ENCODE measurements around the gene COL5A1. TPM values are rescaled to one million over a fixed set of nuclear protein-coding genes. Genes with fewer than 3 reads are reported as not detected.

Gene COL5A1
- polyA plus RNA-seq (ENCODE audit: insufficient read length) = 460 TPM

DNA sequence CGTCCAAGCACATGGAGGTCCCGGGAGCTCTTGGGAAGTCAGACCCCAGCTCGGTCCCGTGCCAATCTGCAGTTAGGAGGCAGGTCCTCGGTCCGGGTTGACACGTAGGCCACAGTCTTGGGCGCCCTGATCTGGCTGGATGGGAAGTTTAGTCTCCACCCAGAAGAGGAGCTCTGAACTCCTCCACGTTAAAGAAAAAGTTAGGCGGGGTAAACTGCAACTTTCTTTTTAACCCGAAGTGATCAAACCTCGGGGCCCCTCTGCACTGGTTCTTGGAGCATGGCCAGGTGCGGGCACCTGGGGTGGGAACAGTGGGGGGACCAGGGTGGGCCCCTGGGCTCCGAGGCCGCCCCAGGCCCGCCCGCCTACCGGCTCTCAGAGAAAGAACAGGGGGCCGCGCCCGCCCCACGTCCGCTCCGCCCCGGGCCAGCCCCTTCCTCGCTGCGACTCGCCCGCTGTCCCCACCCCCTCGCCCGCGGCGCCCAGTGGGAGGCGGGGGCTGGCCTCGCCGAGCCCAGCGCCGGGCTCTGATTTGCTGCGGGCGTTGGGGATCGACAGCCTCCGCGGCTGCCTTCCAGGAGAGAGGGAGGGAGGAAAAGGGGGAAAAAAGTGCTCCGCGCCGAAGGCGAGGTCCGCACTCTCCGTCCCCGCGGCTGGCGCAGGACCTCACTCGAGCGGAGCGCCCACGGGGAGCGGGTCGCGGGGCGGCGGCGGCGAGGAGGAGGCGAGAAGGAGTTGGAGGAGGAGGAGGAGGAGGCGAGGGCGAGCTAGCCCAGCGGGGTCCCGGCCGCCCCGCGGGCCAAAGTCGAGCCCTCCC is at the start of gene COL5A1:
TSS of gene COL5A1 (plus strand) at position 631 of the 817 bp plus-strand sequence. CDS start 385 bp downstream, outside the sequence.
- peak; percentile 97 for DNase-seq

DNA sequence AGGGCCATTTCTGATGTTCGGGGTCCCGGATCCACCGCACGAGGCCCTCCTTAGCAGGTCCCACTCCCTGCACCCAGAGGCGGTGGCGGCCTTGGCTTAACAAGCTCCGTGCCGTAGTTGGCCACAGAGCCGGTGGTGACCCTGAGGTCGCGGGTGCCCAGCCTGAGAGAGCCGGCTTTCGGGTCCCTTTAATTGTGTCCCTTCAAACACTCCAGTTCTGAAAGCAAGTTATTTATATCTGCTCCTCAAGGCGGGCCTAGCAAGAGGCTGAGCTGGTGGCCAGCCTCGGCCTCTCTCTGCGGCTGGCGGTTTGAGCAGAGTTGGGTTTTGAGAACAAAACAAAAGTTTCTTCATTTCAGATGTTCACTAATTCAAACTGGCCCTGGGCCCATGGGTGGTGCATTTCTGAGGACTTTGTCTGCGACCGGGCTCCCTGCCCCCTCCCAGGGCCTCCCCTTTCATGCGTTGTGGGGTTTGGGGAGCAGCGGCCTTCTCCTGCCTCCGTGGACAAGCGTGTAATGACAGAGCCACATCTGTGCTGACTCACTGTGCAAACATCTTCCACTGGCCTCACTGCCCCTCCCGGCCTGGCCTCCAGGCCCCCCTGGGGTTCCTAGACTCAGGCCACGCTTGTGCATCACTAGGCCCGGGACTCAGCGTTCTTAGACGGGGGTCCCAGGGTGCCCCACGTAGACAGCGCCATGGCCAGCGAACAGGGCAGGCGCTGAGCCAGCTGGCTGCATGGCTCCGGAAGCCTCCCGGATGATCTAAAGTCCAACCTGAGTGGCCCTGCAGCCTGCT is 49.4 kb upstream of the COL5A1 start:
- peak; percentile 76 for DNase-seq

DNA sequence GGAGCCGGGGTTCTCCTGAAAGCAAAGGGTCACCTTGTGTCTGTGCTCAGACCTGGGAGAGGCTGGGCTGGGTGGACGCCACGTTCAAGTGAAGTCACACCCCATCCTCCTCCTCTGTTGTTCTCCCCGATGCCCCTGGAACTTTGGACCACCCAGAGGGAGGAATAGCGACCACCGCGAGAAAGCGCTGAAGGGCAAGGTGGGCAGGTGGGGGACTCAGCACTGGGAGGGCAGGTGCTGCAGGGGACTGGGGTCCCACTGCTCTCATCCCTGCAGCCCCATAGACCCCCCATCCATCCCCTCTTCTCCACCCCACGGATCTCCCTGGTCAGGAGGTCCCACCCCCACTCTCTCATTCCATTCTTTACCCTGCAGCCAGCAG is 48.8 kb upstream of the COL5A1 start:
- DNase-seq = no peak

DNA sequence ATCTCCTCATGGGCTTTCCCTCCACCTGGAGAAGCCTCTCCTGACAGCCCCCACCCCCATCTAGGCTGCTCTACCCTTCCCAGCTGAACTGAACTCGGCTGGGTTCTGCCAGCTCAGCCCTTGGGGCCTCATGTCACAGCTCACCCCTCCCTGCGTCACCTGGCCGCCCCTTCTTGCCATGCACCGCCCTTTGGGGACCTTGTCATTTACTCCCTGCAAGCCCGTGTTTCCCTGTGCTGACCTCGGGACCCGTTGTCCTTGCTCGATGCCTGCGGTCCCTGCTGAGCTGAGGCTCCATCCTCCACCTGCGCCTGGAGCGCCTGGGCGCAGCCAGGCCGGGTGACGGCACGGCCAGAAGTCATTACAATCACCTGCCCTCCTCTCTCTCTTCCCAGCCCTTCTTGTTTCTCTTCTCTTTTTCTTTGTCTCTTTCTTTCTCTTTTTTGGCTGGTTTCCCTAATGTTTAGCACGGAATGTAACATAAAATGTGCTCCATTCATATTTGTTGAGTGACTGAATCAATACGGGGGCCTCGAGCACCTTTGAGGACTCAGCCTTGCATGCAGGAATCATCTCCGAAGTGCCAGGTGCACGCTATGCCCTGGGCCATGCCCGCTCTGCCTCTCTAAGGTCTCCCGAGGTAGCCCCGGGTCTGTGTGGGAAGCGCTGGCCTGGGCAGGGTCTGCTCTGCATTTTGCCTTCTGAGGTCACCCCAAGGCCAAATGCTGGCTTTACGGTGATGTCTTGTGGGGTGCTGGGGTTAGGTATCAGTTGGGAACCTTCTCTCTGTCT is 48.1 kb upstream of the COL5A1 start:
- DNase-seq = no peak

DNA sequence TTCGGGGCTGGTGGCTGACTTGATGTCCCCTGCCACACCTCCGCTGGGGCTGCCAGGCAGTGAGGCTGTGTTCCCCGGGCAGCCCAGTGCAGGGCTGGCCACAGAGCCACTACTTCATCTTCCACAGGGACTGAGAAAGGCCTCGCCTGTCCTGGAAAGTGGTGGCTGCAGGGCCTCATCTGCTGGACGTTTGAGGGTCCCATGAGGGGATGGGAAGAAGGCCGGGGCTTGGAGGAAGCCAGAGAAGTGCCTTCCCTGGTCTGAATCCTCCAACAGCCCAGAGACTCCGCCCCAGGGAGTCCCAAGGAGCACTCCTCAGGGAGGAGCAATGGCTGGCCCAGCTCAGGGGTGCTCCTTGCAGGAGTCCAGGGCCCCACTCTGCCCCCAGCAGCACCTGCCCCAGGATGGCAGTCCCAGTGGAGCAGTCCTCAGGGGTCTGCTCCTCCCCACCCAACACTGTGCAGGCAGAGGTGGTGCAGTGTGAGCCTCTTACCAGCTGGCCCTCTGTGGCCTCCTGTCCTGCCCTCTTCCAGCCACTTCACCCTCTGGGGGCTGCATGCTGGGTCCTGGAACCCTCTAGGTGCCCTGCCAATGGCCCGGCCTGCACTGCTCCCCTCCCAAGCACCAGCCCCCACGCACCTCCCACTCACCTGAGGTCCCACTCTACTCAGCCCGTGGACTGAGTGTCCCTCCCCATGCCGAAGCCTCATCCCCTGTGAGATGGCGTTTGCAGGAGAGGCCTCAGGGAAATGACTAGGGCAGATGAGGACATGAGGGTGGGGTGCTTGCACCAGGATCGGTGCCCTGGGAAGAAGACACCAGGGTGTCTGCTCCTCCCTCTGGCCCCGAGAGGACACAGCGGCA is 47.3 kb upstream of the COL5A1 start:
- DNase-seq = no peak

DNA sequence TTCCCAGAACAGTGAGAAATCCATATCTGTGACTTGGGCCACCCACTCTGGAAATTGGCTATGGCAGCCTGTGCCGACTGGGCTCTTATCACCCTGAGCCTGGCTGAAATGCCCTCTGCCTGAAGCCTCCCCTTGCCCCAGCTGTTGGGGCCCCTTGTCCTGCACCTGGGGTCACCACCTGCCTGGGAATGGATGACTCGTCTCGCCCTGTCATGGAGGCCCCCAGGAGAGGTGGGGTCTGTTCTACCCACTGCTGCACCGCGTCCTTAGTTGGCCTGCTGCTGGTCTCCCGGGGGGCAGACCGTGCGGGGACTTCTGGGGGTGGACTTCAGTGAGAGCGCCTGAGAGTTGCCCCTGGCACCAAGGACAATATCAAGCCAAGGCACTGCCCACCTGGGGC is 46.6 kb upstream of the COL5A1 start:
- DNase-seq = no peak

DNA sequence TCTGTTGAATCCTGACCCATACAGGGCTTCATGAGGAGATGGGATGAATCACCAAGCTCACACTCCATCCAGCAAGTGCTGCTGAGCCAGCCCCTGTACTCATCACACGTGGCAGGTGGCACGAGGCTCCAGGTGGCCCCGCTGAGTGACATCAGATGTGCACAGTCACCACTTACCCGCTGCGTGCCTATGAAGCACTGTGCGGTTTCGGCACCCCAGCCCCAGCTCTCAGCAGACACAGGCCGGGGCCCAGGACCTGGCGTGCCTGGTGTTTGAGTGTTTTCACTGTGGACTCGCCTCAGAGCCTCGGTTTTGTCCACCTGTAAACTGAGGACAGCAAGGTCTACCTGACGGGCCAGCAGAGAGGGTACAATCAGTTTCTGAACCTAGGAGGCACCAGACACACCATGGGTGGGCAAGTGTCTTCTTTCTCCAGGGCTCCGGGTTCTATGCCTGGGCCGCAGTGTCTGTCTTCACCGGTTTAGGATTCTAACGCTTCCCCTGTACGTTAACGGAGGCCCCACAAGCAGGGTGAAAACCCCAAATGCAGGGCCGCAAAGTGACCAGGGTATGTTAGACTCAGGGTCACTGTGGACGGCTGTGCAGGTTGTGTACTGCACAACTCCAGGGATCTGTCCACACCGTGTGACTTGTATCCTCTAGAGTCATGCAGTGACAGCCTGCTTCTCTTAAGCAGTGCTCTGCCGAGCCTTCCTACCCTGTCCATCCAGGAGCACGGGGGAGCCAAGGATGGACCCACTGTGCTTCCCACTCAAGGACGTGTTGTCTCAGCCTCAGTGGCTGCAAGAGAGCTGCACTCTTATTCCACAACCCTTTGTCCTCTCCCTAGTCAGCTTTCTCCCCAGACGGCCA is 44.3 kb upstream of the COL5A1 start:
- DNase-seq = no peak

DNA sequence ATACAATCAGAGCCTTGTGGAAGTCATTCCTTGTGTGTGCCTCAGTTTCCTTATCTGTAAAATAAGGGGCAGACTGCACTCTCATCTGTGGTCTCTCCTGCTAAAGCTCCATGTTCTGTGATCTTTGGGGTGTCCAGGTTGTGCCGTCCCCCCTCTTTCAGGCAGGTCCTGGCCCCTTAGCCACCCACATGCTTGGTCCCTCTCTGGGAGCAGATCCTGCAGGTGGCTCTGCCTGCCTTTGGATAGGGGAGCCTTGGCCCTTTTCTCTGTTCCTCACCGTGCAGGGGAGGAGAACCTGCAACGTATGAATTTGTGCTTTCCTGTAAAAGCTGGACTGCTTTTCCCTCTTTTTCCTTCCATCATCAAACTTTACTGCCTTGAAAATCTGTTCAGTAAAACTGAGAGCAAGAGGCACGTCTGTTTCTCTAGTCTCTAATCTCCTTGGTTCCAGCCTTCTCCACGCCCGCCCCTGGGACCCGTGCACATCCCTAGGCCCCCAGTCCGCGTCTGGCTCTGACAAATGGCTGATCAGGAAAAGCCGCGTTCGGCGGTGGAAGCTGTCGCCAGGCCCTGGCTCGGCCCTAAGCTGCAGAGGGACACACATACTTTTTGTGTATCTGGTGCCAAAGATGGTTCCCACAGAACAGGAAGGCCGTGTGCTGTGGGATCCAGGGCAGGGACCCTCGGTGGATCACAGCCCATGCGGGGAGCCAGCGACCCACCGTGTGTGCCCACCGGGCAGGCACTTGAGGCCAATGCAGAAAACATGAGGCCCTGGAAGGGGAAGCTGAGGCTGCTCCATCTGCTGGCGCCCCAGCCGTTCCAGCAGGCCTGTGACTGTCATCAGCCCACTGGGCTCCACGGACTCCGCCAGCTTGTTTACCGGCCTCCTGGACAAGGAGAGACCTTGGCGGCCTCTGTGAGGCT is 43.4 kb upstream of the COL5A1 start:
- DNase-seq = peak; percentile 71

DNA sequence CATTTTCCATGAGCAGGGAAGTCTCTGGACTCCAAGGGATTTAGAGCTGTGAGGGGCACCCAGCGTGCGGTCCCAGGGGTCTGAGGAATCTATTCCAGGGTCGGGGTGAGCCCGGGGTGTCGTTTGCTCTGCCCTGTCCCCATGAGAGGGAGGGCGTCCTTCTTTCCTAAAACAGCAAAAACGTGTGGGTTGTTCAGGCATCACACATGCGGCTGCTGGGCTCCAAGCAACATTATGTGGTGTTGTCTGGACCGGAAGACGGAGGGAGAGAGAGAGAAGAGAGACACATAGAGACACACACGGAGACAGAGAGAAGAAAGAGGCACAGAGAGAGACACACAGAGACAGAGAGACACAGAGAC is 42.7 kb upstream of the COL5A1 start:
- no peak for DNase-seq

DNA sequence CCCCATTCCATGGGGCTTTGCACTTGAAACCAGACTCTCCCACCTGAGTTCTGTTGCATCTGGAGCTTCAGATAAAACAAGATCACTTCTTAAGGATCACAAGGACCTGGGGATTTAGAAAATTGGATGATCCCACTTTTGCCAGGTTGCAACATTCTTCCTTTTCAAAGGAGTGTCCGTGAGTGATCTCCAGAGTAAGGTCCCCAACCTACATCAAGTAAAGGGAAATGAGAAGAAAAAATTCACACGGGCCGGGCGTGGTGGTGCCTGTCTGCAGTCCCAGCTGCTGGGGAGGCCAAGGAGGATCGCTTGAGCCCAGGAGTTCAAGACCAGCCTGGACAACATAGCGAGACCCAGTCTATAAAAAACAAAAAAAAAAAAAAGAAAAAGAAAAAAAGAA is 41.2 kb upstream of the COL5A1 start:
- no peak for DNase-seq

DNA sequence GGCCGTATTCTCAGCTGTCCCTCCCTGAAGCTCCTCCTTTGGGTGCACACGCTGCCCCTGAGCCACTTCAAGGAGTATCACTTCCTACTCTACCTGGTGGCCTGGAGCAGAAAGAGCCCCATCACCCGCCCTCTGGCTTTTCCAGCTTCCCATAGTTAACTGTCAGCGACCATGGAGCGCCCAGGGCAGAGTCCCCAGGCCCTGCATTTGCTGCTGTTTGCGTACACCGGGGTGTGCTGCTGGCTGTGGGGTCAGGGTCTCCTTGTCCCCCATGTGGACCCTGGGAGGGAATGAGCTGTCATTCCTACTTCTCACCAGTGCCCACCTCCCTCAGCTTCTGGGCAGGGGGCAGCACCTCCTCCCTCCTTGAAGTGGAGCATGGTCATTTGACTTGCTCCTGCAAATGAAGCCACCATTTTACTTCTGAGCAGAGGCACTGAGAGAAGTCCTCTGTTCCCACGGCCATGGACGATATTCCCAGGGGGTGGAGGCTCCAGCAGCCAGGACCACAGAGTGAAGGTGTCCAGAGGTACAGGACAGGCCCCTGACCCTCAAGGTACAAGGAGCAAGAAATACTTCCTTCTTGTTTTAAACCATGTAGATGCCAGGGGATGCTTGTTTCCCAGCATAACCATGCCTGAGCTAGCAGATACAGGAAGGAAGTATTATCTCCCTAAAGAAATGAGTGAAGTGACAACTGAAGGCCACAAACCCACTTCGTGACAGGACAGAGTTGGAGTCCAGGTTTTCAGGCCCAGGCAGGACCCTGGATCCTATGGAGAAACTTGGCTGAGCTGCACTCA is 40.6 kb upstream of the COL5A1 start:
- no peak for DNase-seq

DNA sequence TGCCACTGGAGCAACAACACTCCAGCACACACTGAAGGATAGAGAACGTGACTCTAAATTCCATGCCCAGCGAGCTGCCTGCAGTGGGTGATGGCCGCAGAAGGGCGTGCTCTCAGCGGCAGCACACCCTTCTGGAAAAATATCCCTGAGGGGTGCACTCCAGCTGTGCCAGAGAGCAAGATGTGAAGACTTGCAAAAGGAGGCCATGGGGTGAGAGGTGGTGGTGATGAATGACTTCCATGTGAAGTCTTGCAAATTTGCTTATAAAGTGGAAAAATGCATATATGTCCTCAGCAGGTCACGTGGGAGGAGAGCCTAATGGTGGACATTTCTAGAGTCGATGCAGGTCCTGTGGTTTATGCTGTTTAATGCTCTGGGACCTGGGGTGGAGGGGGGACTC is 39.8 kb upstream of the COL5A1 start:
- no peak for DNase-seq

DNA sequence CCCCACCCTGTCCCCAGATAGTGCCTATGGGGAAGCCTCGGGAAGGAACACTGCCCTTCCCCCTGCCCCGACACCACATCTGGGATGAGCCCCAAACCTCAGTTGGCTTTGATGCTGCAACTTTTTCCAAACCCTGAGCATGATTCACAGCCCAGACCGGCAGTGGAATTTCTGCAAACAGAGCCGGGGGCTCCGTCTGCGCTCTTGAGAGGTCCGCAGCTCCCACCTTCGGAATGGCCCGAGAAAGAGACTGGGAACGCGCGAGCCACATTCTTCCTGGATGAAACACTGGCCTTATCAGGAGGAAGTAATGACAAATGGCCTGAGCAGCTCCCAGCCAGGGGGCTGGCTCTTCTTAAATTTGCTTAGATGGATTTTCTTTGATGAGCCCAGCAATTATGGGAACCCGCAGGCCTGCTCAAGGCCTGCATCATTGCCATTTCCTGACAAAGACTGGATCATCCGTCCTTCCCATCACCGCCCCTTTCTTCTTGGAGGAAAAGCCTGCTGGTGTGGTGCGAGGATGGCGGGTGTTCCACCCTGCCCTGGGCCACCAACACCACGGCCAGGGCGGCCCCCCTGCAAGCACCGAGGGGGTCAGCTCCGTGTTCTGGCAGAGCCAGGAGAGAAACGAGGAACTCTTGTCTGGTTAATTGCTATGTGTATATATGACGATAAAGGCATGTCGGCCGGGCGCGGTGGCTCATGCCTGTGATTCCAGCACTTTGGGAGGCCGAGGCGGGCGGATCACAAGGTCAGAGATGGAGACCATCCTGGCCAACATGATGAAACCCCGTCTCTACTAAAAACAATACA is 38.8 kb upstream of the COL5A1 start:
- peak; percentile 75 for DNase-seq

DNA sequence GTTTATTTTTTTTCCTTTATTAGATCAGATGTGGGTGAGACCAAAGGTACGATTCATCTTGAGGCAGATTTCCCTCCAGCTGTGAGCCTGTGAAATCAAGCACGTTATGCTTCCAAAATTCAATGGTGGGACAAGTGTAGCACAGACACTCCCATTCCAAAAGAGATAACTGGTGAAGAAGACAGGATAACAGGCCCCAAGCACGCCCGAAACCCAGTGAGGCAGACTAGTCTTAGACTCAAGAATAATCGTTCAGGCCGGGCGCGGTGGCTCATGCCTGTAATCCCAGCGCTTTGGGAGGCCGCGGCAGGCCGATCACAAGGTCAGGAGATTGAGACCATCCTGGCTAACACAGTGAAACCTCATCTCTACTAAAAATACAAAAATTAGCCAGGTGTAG is 36.8 kb upstream of the COL5A1 start:
- DNase-seq = no peak

DNA sequence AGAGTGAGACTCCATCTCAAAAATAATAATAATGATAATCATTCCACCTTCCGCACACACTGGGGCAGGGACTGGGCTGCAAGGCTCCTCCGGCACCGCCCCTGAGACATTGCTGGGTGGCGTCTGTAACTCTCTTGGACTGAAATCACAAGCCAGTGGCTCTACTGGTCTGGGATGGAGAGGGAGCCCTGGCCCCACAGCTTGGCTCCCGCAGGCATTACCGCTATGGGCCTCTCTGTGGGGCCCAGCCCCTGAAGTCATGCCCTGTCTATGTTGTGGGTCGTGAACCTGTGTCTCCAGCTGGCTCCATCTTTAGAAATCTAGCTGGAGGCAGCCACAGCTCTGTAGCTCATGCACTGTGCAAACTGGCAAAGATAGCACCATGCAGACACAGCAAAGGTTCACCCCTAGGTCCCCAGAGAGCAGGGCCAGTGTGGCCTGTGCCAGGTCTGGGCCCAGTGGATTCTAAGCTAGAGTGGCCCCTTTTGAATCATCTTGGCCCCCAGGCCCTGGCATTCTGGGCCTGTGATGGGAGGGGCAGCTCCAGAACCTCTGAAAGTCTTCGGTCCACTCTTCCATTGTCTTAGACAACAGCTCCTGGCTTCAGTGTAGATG is 36.1 kb upstream of the COL5A1 start:
- DNase-seq = no peak

DNA sequence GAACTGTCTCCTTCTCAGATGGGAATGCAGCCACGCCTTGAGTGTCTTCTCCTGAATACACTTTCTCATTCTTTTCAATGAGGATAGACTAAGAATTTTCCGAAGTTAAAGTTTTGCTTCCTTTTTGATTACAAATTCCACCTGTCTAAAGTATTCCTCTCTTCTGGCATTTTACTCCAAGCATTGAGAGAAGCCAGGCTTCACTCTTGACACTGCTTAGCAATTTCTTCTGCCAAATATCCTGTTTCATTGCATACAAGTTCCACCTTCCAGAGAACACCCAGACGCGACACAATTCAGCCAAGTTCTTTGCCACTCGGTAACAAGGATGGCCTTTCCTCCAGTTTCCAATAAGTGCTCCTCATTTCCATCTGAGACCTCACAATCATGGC is 35.6 kb upstream of the COL5A1 start:
- DNase-seq = no peak

DNA sequence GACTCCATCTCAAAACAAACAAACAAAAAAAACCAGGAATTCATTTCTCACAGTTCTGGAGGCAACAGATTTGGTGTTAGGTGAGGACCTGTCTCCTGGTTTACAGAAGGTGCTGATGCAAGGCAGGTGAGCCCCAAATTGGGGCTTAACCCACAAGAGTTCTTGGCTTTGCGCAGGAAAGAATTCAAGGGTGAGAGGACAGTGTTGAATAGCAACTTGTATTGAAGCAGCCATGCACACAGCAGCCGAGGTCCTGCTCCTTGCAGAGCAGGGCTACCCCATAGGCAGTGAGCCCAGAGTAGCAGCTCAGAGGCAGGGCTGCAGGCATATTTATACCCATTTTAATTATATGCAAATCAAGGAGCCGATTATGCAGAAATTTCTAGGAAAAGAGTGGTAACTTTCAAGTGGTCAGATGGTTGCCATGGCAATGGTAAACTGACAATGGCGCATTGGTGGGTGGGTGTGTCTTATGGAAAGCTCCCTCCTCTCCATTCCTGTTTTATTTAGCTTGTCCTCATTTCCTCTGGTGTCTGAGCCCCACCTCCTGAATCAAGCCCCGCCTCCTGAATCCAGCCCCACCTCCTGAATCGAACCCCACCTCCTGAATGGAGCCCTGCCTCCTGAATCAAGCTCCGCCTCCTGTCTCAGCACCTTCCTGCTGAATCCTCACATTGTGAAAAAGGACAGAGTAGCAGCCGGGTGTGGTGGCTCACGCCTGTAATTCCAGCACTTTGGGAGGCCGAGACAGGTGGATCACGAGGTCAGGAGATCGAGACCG is 34.5 kb upstream of the COL5A1 start:
- DNase-seq = no peak
